ENCODE data around the gene SLC16A9. TPM values are rescaled to one million over a fixed set of nuclear protein-coding genes. Genes with fewer than 3 reads are reported as not detected.
A peak's percentile ranks its signal among the peaks of the same experiment; 100 is the strongest.

Gene SLC16A9
- total RNA-seq, 3 donors from 2014 or later, result 0.76 to 1.3 (median 1.1) TPM

DNA sequence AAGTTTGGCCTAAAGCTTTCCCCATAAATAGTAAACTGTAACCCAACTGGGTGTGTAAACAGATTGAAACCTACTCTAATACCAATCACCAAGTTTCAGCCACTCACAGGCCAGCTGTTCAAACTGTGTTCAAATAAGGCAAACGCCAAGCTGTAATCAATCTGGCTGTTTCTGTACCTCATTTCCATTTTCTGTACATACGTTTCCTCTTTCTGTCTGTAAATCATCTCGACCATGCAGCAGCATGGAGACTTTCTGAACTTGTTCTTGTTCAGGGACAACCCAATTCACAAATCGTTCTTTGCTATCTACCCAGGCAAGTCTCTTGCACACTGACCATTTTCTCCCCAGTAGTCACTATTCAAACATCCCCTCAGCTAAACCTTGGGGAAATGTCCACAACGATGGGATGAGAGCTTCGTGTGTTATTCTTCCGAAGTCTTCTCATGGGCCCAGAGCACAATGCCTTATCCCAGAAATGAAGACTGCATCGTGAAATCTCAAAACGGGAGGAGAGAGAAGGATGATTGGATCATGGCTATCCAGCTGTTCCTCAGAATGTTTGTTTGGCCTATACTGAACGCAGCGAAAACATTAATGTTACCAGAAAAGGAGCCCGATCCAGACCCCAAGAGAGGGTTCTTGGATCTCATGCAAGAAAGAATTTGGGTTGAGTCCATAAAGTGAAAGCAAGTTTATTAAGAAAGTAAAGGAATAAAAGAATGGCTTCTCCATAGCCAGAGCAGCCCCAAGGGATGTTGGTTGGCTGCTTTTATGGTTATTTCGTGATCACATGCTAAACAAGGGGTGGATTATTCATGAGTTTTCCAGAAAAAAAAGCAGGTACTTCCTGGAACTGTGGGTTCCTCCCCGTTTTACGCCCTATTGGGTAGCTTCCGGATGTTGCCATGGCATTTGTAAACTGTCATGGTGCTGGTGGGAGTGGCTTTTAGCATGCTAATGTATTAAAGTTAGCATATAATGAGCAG lies 86.2 kb downstream of the SLC16A9 start:
- no peak overlapping the region for H3K4me3 Mint-ChIP-seq
- H3K36me3 Mint-ChIP-seq (ENCODE audit: insufficient read depth), result no peaks in the 10 kb centered on the region
- H3K4me1 Mint-ChIP-seq (ENCODE audit: low read depth), result peaks cover 2% of the 10 kb centered on the region
- H3K9me3 Mint-ChIP-seq, result no peaks in the 10 kb centered on the region
- ATAC-seq (no peak), DNase-seq (no peak)
- peaks cover 6% of the 10 kb centered on the region for H3K27me3 Mint-ChIP-seq (ENCODE audit: low read depth)

DNA sequence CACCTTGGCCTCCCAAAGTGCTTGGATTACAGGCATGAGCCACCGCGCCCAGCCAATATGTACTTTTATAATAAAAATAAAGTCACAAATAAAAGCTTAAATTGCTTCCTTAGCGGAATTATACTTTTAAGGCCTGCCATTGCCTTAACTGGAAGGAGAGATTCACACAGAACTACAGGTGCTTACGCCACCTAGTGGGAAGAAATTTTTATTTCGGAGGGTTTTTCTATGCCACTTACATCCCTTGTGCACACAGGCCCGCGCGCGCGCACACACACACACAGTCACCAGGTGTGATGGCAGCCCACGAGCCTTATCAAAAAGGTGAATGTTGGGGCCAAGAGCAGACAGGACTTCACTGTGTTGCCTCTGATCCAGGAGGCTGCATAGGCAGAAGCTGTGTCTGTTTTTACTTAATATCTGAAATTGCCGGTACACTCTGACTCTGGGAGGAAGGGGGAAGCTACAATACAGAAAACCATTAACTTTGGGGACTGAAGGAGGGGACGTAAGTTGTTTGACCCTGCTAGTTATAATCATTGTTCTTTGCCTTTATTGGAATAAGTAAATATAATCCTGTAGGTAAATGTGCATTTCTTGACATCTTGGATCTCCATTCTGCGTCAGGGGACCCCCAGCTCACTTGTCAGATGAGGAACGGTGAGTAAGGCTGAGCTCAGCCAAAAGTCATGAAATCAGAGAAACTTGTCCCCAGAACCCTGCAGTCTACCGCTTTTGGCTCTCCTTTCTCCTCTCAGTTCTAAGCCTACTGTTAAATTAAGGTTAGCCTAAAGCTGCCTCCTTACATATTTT lies 87.1 kb downstream of the SLC16A9 start:
- H3K4me1 Mint-ChIP-seq (ENCODE audit: low read depth), result peaks cover 2% of the 10 kb centered on the region
- ATAC-seq (peak; percentile 44 to 51), DNase-seq (no peak)
- H3K36me3 Mint-ChIP-seq (ENCODE audit: insufficient read depth), result no peaks in the 10 kb centered on the region
- no peak overlapping the region for H3K4me3 Mint-ChIP-seq
- H3K9me3 Mint-ChIP-seq, result no peaks in the 10 kb centered on the region
- H3K27me3 Mint-ChIP-seq (ENCODE audit: low read depth), result peaks cover 6% of the 10 kb centered on the region

DNA sequence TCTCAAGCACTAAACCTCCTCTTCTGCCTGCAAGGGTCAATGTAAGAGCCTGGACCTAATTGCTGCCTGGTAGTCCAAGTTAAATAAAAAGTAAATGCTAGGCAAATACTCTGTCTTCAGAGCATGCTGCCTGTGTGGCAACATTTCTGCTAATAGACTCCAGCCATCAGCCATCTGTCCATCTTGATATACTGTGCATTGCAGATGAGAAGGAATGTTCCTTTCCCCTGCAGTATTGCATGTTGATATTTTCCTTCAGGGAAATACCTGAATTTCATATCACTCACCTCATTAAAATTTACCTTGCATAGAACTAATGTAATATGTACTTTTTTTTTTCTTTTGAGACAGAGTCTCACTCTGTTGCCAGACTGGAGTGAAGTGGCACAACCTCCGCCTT lies 87.9 kb downstream of the SLC16A9 start:
- Mint-ChIP-seq H3K36me3 (ENCODE audit: insufficient read depth) (no peaks in the 10 kb centered on the region), H3K27me3 (ENCODE audit: low read depth) (peaks cover 6% of the 10 kb centered on the region), H3K4me1 (ENCODE audit: low read depth) (peaks cover 2% of the 10 kb centered on the region), H3K4me3 (no peak overlapping the region), H3K9me3 (no peaks in the 10 kb centered on the region)
- no peak for DNase-seq
- no peak for ATAC-seq

DNA sequence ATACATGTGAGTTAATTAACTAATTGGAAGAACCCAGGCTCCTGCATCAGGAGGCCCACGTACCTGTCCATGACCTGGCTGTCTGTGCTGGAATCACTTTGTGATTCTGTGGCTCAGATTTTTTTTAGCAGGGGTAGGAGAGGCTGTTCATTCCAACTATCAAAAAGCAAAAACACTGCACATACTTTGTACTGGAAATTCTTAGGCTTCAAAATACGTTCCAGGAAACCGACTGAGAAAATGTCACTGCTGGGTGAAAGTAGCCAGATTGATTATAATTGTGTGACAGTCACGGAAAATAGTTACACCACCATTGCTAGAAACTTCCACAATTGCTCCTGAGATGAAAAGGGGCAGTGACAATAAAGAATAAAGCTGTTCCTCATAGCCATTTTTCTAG lies 91.0 kb downstream of the SLC16A9 start:
- ATAC-seq (no peak), DNase-seq (no peak)
- no peaks in the 10 kb centered on the region for H3K4me1 Mint-ChIP-seq (ENCODE audit: low read depth)

DNA sequence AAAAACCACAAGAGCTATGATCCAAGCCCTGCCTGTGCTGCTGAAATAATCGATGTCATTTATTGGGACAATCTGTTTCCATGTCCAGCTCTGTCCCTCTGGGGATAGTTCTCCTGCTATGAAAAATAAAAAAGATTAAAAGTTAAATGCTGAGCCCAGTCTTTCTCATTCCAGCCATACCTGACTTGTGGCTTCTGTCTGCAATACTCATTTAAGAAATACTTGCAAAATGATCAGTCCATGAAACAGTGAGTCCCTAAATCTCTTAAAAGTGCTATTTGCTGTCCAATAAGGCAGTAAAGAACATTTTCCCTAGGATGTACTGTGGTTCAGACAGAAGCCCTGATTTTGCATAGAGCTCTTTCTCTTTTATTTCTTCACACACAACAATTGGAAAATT lies 91.7 kb downstream of the SLC16A9 start:
- Mint-ChIP-seq H3K36me3 (ENCODE audit: insufficient read depth) (no peaks in the 10 kb centered on the region), H3K4me3 (no peak overlapping the region), H3K27me3 (ENCODE audit: low read depth) (peaks cover 2% of the 10 kb centered on the region), H3K4me1 (ENCODE audit: low read depth) (no peaks in the 10 kb centered on the region), H3K9me3 (no peaks in the 10 kb centered on the region)
- ATAC-seq (no peak), DNase-seq (no peak)

More for the DNA sequence above, 91.0 kb downstream of the SLC16A9 start:
- no peak overlapping the region for H3K4me3 Mint-ChIP-seq
- H3K27me3 Mint-ChIP-seq (ENCODE audit: low read depth), result peaks cover 6% of the 10 kb centered on the region
- no peaks in the 10 kb centered on the region for H3K36me3 Mint-ChIP-seq (ENCODE audit: insufficient read depth)
- no peaks in the 10 kb centered on the region for H3K9me3 Mint-ChIP-seq

DNA sequence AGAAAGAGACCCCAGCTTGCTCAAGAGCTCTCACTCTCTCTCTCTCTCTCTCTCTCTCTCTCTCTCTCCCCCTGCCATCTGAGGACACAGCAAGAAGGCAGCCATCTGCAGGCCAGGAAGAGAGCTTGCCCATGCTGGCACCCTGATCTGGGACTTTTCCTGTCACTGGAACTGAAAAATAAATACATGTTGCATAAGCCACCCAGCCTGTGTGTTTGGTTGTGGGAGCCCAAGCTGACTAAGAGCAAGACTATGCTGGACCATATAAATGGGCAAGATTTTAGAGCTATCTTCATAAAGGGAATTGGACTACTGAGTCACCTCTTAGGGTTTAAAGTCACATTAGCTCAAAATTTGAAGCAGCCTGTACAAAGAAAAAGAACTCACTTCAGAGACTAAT lies 98.6 kb downstream of the SLC16A9 start:
- DNase-seq (no peak), ATAC-seq (no peak)
- Mint-ChIP-seq H3K9me3 (no peaks in the 10 kb centered on the region), H3K36me3 (ENCODE audit: insufficient read depth) (no peaks in the 10 kb centered on the region), H3K4me1 (ENCODE audit: low read depth) (no peaks in the 10 kb centered on the region), H3K27me3 (ENCODE audit: low read depth) (no peaks in the 10 kb centered on the region), H3K4me3 (no peak overlapping the region)

DNA sequence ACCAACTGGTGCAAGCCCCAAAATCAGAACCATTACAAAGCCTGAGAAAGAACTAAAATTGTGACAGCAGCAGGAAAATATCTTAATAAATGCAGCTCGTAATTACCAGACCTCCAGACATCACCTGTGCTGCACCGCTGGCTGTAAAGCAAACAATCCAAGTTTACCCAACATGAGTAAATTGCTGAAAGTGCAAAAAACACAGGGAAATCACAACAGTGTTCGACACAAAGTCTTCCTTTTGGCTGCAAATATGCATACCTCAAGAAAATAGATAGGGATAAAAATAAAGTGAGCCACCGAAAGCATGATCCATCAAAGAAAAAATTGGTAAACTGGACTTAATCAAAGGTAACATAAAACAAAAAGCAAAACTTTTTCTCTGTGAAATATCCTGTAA lies 101.7 kb downstream of the SLC16A9 start:
- no peak for ATAC-seq
- no peaks in the 10 kb centered on the region for H3K36me3 Mint-ChIP-seq (ENCODE audit: insufficient read depth)
- no peaks in the 10 kb centered on the region for H3K4me1 Mint-ChIP-seq (ENCODE audit: low read depth)
- H3K4me3 Mint-ChIP-seq, result no peak overlapping the region
- no peak for DNase-seq
- H3K9me3 Mint-ChIP-seq, result no peaks in the 10 kb centered on the region
- H3K27me3 Mint-ChIP-seq (ENCODE audit: low read depth), result no peaks in the 10 kb centered on the region

DNA sequence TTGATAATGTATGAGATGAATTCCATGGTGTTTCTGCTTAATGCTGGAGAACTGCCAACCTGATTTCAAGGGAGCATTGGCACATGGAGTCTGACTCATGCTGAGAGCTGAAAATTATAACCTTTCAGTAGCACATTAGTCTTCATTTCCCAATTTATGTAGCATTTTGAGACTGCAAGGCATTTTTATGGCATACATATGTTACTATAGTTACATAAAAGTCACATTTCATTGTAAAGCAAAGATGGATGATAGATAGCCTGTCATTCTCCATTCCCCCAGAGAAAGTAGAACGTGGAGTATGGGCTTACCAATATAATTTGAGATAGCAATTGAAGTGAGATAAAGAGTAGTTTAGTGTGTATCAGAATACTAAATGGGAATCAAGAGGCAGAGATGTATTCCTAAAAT lies 103.1 kb downstream of the SLC16A9 start:
- Mint-ChIP-seq H3K27me3 (ENCODE audit: low read depth) (no peaks in the 10 kb centered on the region), H3K36me3 (ENCODE audit: insufficient read depth) (no peaks in the 10 kb centered on the region), H3K4me1 (ENCODE audit: low read depth) (no peaks in the 10 kb centered on the region), H3K9me3 (no peaks in the 10 kb centered on the region), H3K4me3 (no peak overlapping the region)
- DNase-seq (no peak), ATAC-seq (no peak)

DNA sequence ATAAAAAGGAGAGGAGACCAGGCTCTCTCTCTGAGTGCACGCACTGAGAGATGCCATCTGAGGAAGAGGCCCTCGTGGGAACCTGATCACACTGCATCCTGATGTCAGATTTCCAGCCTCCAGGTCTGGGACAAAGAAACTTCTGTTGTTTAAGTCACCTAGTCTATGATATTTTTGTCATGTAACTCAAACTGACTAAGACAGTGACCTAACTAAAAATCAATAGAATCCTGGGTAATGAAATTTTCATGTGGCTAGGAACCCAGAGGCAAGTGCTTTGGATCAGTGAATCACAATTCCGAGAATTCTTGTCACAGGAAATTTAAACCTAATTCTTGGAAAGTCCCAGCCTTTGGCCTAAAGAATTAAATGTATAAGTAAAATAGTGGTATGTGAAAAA lies 107.7 kb downstream of the SLC16A9 start:
- no peaks in the 10 kb centered on the region for H3K27me3 Mint-ChIP-seq (ENCODE audit: low read depth)
- H3K4me1 Mint-ChIP-seq (ENCODE audit: low read depth), result no peaks in the 10 kb centered on the region
- H3K9me3 Mint-ChIP-seq, result no peaks in the 10 kb centered on the region
- H3K4me3 Mint-ChIP-seq, result no peak overlapping the region
- no peaks in the 10 kb centered on the region for H3K36me3 Mint-ChIP-seq (ENCODE audit: insufficient read depth)
- ATAC-seq (no peak), DNase-seq (no peak)

Other genes starting within 250 kb of the SLC16A9 start
- under 1 TPM in 1 of 3 donors, not detected in 2; 0.38 TPM for gene MRLN, start 43.6 kb upstream of the SLC16A9 start, total RNA-seq
- 10 to 100 TPM; 40.0 to 44.3 (median 40.9) TPM for gene CCDC6, start 196.7 kb upstream of the SLC16A9 start, total RNA-seq

Data from activated T-cell treated with anti-CD3 and anti-CD28 coated beads, Interleukin-2, amount 50 U/mL, for 4 hours (primary cell).